Liver (tissue), 9 donors: ENCODE data around the gene MEGF11. TPM values are rescaled to one million over a fixed set of nuclear protein-coding genes. Genes with fewer than 3 reads are reported as not detected.

Source experiments
- DNase-seq: peaks from one replicate; pipeline ENCODE4 v3.0.0-alpha.2; 2017; ENCODE audit warnings: low spot score
- H3K27ac ChIP-seq, 2 donors: one replicate each; pipeline ENCODE4 v1.7.0; 2013; ENCODE audit warnings: inconsistent platforms in 2 of 2, low read length in 2 of 2, control low read depth in 1 of 2, low read depth in 1 of 2, mild to moderate bottlenecking in 1 of 2
- H3K27me3 ChIP-seq, 4 donors: one replicate each; pipeline versions ENCODE4 v1.6.1 to v1.7.0; 2013; ENCODE audit warnings: low read length in 3 of 4, inconsistent platforms in 1 of 4, mild to moderate bottlenecking in 1 of 4, moderate library complexity in 1 of 4; ENCODE audit not compliant: control insufficient read depth in 4 of 4, insufficient read depth in 4 of 4
- H3K36me3 ChIP-seq, 4 donors: one replicate each; pipeline versions ENCODE4 v1.6.1 to v1.7.0; 2013; ENCODE audit warnings: low read length in 3 of 4, mild to moderate bottlenecking in 3 of 4, low read depth in 1 of 4, moderate library complexity in 1 of 4; ENCODE audit not compliant: control insufficient read depth in 4 of 4, insufficient read depth in 3 of 4
- H3K4me1 ChIP-seq, 4 donors: one replicate each; pipeline versions ENCODE4 v1.6.1 to v1.7.0; 2013; ENCODE audit warnings: low read length in 3 of 4, mild to moderate bottlenecking in 3 of 4, moderate library complexity in 1 of 4; ENCODE audit not compliant: control insufficient read depth in 4 of 4, insufficient read depth in 4 of 4
- H3K4me3 ChIP-seq, 3 donors: one replicate each; pipeline versions ENCODE4 v1.6.1 to v1.7.0; 2013; ENCODE audit warnings: low read length in 3 of 3, control low read depth in 1 of 3, low read depth in 1 of 3, mild to moderate bottlenecking in 1 of 3
- H3K9ac ChIP-seq, 2 donors: one replicate each; pipeline ENCODE4 v1.7.0; 2013; ENCODE audit warnings: low read length in 2 of 2, mild to moderate bottlenecking in 2 of 2, moderate library complexity in 2 of 2, control low read depth in 1 of 2, low read depth in 1 of 2
- H3K9me3 ChIP-seq, 4 donors: one replicate each; pipeline versions ENCODE4 v1.6.1 to v1.7.0; 2013; ENCODE audit warnings: low read length in 3 of 4; ENCODE audit not compliant: control insufficient read depth in 4 of 4
- FOXA1 ChIP-seq: IDR thresholded peaks from 2 replicates; pipeline ENCODE4 v1.6.1; 2016; ENCODE audit warnings: antibody characterized with exemption
- GABPA ChIP-seq, 2 donors: IDR thresholded peaks in 1 of 2; conservative IDR thresholded peaks in 1 of 2; 2 replicates each; pipeline ENCODE4 v1.6.1; 2016; ENCODE audit warnings: antibody characterized with exemption in 2 of 2, mild to moderate bottlenecking in 1 of 2, moderate library complexity in 1 of 2
- HNF4A ChIP-seq, 2 donors: conservative IDR thresholded peaks; 2 replicates each; pipeline ENCODE4 v1.6.1; 2016; ENCODE audit warnings: antibody characterized with exemption in 2 of 2, mild to moderate bottlenecking in 2 of 2
- HNF4G ChIP-seq: IDR thresholded peaks from 2 replicates; pipeline ENCODE4 v1.6.1; 2016; ENCODE audit warnings: antibody characterized with exemption
- JUND ChIP-seq, 2 donors: IDR thresholded peaks; 2 replicates each; pipeline ENCODE4 v1.6.1; 2016; ENCODE audit warnings: antibody characterized with exemption in 2 of 2
- NR2F2 ChIP-seq: IDR thresholded peaks from 2 replicates; pipeline ENCODE4 v1.6.1; 2016; ENCODE audit warnings: antibody characterized with exemption
- RAD21 ChIP-seq, 2 donors: IDR thresholded peaks; 2 replicates each; pipeline ENCODE4 v1.6.1; 2016; ENCODE audit warnings: antibody characterized with exemption in 2 of 2, mild to moderate bottlenecking in 2 of 2
- RXRA ChIP-seq, 2 donors: IDR thresholded peaks; 2 replicates each; pipeline ENCODE4 v1.6.1; 2017 to 2018; ENCODE audit warnings: antibody characterized with exemption in 2 of 2, mild to moderate bottlenecking in 1 of 2
- SP1 ChIP-seq: IDR thresholded peaks from 2 replicates; pipeline ENCODE4 v1.6.1; 2018; ENCODE audit warnings: antibody characterized with exemption, mild to moderate bottlenecking
- TAF1 ChIP-seq: conservative IDR thresholded peaks from 2 replicates; pipeline ENCODE4 v1.6.1; 2016; ENCODE audit warnings: antibody characterized with exemption, mild to moderate bottlenecking
- YY1 ChIP-seq: IDR thresholded peaks from 2 replicates; pipeline ENCODE4 v1.6.1; 2016; ENCODE audit warnings: antibody characterized with exemption, mild to moderate bottlenecking
- WGBS: extraction: QIAGEN DNeasy Blood & Tissue Kit; methylation state at CpG from one replicate; pipeline ENCODE4 v1.1.7; 2013; 5-methylcytosine and 5-hydroxymethylcytosine counted together
- polyA plus RNA-seq, 2 donors: library from polyadenylated mRNA; stranded (reverse) in 1 of 2; unstranded in 1 of 2; fragments of 200-250 nt in 1 of 2; fragments of >200 nt in 1 of 2; fragmentation: Nextera tagmentation in 1 of 2; extraction: Ambion mirVana in 1 of 2; gene quantifications; one replicate each; pipeline versions ENCODE4 v1.2.1 to v1.2.3, GENCODE V29; 2013 to 2015
- total RNA-seq, 2 donors: library from RNA; depleted of rRNA; stranded (reverse); fragments of >200 nt; gene quantifications; one replicate each; pipeline ENCODE4 v1.2.3, GENCODE V29; 2014
- TF ChIP-seq, protein P1 (sequence below): fragments of 150-350 bp; IDR thresholded peaks from 2 replicates; pipeline ENCODE4 v1.5.1; 2017; ENCODE audit warnings: improper control_type of control experiment, low read depth, low read length; ENCODE audit not compliant: missing input control
- TF ChIP-seq, protein P2 (sequence below): IDR thresholded peaks from 2 replicates; pipeline ENCODE4 v1.6.1; 2016; ENCODE audit warnings: antibody characterized with exemption, mild to moderate bottlenecking
- TF ChIP-seq, protein P3 (sequence below): IDR thresholded peaks from 2 replicates; pipeline ENCODE4 v1.6.1; 2016; ENCODE audit warnings: antibody characterized with exemption
- TF ChIP-seq, protein P4 (sequence below): IDR thresholded peaks from 2 replicates; pipeline ENCODE4 v1.6.1; 2016; ENCODE audit warnings: antibody characterized with exemption
- TF ChIP-seq, protein P5 (sequence below): IDR thresholded peaks from 2 replicates; pipeline ENCODE4 v1.6.1; 2016; ENCODE audit warnings: antibody characterized with exemption
- donor health status: healthy.
- donor health status: healthy.
- donor health status: healthy.
- donor health status: healthy.
- donor health status: healthy.

The MEGF11 gene
- total and polyA plus RNA-seq, 4 donors, result under 0.01 to 0.51 (median 0.03) TPM; not detected in 1

DNA sequence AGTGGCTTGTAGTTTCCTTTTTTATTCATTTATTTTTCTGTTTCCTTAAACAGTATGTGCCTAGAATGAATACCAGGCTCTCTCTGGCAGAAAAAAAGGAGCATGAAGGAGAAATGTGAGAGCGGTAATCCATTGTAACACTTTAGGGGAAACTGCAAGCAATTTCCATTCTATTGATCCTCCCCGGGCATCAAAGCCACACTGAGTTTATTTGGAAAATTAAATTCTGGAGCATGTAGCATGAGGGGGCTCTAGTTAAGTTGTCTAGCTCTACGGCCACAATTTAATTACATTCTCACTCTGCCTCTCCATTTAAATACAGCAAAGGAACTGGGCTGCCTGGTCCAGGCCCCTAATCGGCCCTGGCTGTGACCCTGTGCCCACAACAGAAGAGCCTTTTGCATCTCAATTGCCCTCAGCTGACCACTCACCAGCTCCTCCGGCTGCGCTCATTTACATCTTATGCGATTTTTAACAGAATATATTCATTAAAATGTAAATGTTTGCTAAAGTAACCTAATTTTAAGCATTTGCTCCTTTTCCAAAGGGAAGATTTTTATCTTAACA, 72.9 kb downstream of the MEGF11 start (continued):
- TF ChIP-seq, protein P1, sequence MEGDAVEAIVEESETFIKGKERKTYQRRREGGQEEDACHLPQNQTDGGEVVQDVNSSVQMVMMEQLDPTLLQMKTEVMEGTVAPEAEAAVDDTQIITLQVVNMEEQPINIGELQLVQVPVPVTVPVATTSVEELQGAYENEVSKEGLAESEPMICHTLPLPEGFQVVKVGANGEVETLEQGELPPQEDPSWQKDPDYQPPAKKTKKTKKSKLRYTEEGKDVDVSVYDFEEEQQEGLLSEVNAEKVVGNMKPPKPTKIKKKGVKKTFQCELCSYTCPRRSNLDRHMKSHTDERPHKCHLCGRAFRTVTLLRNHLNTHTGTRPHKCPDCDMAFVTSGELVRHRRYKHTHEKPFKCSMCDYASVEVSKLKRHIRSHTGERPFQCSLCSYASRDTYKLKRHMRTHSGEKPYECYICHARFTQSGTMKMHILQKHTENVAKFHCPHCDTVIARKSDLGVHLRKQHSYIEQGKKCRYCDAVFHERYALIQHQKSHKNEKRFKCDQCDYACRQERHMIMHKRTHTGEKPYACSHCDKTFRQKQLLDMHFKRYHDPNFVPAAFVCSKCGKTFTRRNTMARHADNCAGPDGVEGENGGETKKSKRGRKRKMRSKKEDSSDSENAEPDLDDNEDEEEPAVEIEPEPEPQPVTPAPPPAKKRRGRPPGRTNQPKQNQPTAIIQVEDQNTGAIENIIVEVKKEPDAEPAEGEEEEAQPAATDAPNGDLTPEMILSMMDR, result no peak
- TF ChIP-seq HNF4A (conservative IDR thresholded peaks at IDR 0.05) (no peak), FOXA1 (no peak)

DNA sequence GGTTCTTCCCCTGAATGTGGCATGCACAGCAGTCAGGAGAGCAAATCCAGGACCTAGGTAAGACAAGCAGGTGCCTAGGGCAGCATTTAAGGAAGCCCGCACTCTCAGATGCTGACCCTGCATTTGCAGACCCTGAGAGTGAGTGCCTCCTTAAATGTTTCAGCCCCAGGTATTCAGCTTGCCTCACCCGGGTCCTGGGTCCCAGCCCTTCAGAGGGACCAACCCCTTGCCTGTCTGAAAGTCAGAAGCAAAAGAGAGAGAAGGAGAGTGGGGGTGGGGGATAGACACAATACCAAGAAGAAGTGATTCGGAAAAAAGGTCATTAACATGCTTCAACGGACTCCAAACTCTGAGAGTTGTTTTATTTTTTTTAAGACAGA, 75.0 kb downstream of the MEGF11 start:
- TF ChIP-seq SP1 (no peak), FOXA1 (no peak), NR2F2 (no peak), TAF1 (no peak), HNF4A (conservative IDR thresholded peaks at IDR 0.05) (no peak), YY1 (no peak), RAD21 (IDR thresholded peaks at IDR 0.05) (no peak), GABPA (IDR thresholded peaks at IDR 0.05 in 1 of 2, conservative IDR thresholded peaks at IDR 0.05 in 1 of 2) (no peak), JUND (IDR thresholded peaks at IDR 0.05) (no peak), HNF4G (no peak), RXRA (IDR thresholded peaks at IDR 0.05) (no peak)
- TF ChIP-seq, protein P1, result no peak
- TF ChIP-seq, protein P2, sequence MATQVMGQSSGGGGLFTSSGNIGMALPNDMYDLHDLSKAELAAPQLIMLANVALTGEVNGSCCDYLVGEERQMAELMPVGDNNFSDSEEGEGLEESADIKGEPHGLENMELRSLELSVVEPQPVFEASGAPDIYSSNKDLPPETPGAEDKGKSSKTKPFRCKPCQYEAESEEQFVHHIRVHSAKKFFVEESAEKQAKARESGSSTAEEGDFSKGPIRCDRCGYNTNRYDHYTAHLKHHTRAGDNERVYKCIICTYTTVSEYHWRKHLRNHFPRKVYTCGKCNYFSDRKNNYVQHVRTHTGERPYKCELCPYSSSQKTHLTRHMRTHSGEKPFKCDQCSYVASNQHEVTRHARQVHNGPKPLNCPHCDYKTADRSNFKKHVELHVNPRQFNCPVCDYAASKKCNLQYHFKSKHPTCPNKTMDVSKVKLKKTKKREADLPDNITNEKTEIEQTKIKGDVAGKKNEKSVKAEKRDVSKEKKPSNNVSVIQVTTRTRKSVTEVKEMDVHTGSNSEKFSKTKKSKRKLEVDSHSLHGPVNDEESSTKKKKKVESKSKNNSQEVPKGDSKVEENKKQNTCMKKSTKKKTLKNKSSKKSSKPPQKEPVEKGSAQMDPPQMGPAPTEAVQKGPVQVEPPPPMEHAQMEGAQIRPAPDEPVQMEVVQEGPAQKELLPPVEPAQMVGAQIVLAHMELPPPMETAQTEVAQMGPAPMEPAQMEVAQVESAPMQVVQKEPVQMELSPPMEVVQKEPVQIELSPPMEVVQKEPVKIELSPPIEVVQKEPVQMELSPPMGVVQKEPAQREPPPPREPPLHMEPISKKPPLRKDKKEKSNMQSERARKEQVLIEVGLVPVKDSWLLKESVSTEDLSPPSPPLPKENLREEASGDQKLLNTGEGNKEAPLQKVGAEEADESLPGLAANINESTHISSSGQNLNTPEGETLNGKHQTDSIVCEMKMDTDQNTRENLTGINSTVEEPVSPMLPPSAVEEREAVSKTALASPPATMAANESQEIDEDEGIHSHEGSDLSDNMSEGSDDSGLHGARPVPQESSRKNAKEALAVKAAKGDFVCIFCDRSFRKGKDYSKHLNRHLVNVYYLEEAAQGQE, result no peak
- TF ChIP-seq, protein P3, sequence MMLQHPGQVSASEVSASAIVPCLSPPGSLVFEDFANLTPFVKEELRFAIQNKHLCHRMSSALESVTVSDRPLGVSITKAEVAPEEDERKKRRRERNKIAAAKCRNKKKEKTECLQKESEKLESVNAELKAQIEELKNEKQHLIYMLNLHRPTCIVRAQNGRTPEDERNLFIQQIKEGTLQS, result no peak
- TF ChIP-seq, protein P4, sequence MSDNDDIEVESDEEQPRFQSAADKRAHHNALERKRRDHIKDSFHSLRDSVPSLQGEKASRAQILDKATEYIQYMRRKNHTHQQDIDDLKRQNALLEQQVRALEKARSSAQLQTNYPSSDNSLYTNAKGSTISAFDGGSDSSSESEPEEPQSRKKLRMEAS, result no peak
- TF ChIP-seq, protein P5, sequence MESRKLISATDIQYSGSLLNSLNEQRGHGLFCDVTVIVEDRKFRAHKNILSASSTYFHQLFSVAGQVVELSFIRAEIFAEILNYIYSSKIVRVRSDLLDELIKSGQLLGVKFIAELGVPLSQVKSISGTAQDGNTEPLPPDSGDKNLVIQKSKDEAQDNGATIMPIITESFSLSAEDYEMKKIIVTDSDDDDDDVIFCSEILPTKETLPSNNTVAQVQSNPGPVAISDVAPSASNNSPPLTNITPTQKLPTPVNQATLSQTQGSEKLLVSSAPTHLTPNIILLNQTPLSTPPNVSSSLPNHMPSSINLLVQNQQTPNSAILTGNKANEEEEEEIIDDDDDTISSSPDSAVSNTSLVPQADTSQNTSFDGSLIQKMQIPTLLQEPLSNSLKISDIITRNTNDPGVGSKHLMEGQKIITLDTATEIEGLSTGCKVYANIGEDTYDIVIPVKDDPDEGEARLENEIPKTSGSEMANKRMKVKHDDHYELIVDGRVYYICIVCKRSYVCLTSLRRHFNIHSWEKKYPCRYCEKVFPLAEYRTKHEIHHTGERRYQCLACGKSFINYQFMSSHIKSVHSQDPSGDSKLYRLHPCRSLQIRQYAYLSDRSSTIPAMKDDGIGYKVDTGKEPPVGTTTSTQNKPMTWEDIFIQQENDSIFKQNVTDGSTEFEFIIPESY, result no peak
- Histone ChIP-seq H3K9ac (no peak overlapping the region), H3K9me3 (no peaks in the 10 kb centered on the region), H3K4me3 (no peak overlapping the region), H3K4me1 (no peaks in the 10 kb centered on the region), H3K36me3 (no peaks in the 10 kb centered on the region), H3K27me3 (no peaks in the 10 kb centered on the region), H3K27ac (no peak overlapping the region)
- DNase-seq, result no peak
- 56% methylated on average over 4 of the region's 4 CpGs for WGBS
